ENCODE measurements around the gene UTP11.

- TF ChIP-seq, protein P1, sequence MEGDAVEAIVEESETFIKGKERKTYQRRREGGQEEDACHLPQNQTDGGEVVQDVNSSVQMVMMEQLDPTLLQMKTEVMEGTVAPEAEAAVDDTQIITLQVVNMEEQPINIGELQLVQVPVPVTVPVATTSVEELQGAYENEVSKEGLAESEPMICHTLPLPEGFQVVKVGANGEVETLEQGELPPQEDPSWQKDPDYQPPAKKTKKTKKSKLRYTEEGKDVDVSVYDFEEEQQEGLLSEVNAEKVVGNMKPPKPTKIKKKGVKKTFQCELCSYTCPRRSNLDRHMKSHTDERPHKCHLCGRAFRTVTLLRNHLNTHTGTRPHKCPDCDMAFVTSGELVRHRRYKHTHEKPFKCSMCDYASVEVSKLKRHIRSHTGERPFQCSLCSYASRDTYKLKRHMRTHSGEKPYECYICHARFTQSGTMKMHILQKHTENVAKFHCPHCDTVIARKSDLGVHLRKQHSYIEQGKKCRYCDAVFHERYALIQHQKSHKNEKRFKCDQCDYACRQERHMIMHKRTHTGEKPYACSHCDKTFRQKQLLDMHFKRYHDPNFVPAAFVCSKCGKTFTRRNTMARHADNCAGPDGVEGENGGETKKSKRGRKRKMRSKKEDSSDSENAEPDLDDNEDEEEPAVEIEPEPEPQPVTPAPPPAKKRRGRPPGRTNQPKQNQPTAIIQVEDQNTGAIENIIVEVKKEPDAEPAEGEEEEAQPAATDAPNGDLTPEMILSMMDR (conservative IDR thresholded peaks at IDR 0.05; ENCODE audit: low read length): no peak
- no peak for TF ChIP-seq EZH2phosphoT487 (IDR thresholded peaks at IDR 0.05; ENCODE audit: borderline replicate concordance, low read depth, low read length)
These were observed 26.3 kb downstream of the UTP11 start for GRCh38 chr1:38038861-38039260.

All from OCI-LY7 (cell line).